Glutamatergic neuron (in vitro differentiated cells): Measurements from ENCODE around the gene RIMS3. TPM values are rescaled to one million over a fixed set of nuclear protein-coding genes. Genes with fewer than 3 reads are reported as not detected.

Source experiments
- DNase-seq: peaks from one replicate; pipeline ENCODE4 v3.0.0; 2022
- H3K27ac Mint-ChIP-seq: one replicate; pipeline ENCODE4 v1.8.0; 2020; ENCODE audit warnings: mild to moderate bottlenecking, mixed read lengths, inconsistent platforms; ENCODE audit not compliant: unreplicated experiment
- H3K27me3 Mint-ChIP-seq: one replicate; pipeline ENCODE4 v1.8.0; 2020; ENCODE audit warnings: mild to moderate bottlenecking, moderate library complexity, mixed read lengths, inconsistent platforms; ENCODE audit not compliant: unreplicated experiment
- H3K36me3 Mint-ChIP-seq: one replicate; pipeline ENCODE4 v1.8.0; 2020; ENCODE audit warnings: mild to moderate bottlenecking, mixed read lengths, inconsistent platforms; ENCODE audit not compliant: unreplicated experiment
- H3K4me1 Mint-ChIP-seq: one replicate; pipeline ENCODE4 v1.8.0; 2020; ENCODE audit warnings: mild to moderate bottlenecking, low read depth, mixed read lengths, inconsistent platforms; ENCODE audit not compliant: unreplicated experiment
- H3K4me3 Mint-ChIP-seq: one replicate; pipeline ENCODE4 v1.8.0; 2020; ENCODE audit warnings: mild to moderate bottlenecking, mixed read lengths, inconsistent platforms; ENCODE audit not compliant: unreplicated experiment
- H3K9me3 Mint-ChIP-seq: one replicate; pipeline ENCODE4 v1.8.0; 2020; ENCODE audit warnings: mild to moderate bottlenecking, moderate library complexity, mixed read lengths, inconsistent platforms; ENCODE audit not compliant: unreplicated experiment
- total RNA-seq: library from RNA; stranded (reverse); fragmentation: NEBNext Ultra II Directional; extraction: Animal tissue kit (Norgen Biotek cat#: 25700); gene quantifications from one replicate; pipeline ENCODE4 v1.2.1, GENCODE V29; 2021; ENCODE audit not compliant: unreplicated experiment
- TF ChIP-seq, protein P1 (sequence below): fragments of 200-600 bp; sonication (generic); IDR thresholded peaks from one replicate; pipeline ENCODE4 v1.5.0; 2021; ENCODE audit not compliant: partially characterized antibody, unreplicated experiment

Gene RIMS3
- total RNA-seq, 1 donor from 2014 or later, result 126 TPM

DNA sequence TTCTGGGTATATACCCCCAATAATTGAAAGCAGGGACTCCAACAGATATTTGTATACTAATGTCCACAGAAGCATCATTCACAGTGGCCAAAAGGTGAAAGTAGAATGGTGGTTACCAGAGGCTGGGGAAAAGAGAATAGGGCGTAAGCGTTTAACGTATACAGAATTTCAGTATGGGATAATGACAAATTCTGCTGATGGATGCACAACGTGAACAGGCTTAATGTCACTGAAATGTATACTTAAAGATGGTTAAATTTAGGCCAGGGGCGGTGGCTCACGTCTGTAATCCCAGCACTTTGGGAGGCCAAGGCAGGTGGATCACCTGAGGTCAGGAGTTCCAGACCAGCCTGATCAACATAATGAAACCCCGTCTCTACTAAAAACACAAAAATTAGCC, 21.6 kb upstream of the RIMS3 start:
- no peak overlapping the region for H3K4me3 Mint-ChIP-seq
- H3K36me3 Mint-ChIP-seq, result peaks cover 9% of the 10 kb centered on the region
- TF ChIP-seq, protein P1, sequence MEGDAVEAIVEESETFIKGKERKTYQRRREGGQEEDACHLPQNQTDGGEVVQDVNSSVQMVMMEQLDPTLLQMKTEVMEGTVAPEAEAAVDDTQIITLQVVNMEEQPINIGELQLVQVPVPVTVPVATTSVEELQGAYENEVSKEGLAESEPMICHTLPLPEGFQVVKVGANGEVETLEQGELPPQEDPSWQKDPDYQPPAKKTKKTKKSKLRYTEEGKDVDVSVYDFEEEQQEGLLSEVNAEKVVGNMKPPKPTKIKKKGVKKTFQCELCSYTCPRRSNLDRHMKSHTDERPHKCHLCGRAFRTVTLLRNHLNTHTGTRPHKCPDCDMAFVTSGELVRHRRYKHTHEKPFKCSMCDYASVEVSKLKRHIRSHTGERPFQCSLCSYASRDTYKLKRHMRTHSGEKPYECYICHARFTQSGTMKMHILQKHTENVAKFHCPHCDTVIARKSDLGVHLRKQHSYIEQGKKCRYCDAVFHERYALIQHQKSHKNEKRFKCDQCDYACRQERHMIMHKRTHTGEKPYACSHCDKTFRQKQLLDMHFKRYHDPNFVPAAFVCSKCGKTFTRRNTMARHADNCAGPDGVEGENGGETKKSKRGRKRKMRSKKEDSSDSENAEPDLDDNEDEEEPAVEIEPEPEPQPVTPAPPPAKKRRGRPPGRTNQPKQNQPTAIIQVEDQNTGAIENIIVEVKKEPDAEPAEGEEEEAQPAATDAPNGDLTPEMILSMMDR, result no peak
- H3K9me3 Mint-ChIP-seq, result peaks cover 7% of the 10 kb centered on the region
- H3K27ac Mint-ChIP-seq, result no peak overlapping the region
- peaks cover 9% of the 10 kb centered on the region for H3K4me1 Mint-ChIP-seq
- no peak for DNase-seq
- peaks cover 7% of the 10 kb centered on the region for H3K27me3 Mint-ChIP-seq

GRCh38 chr1:40684669-40685068, 19.2 kb upstream of the RIMS3 start:
- Mint-ChIP-seq H3K4me3 (no peak overlapping the region), H3K9me3 (peaks cover 2% of the 10 kb centered on the region), H3K4me1 (no peaks in the 10 kb centered on the region), H3K27me3 (peaks cover 3% of the 10 kb centered on the region), H3K36me3 (peaks cover 9% of the 10 kb centered on the region), H3K27ac (no peak overlapping the region)
- TF ChIP-seq, protein P1, result no peak
- DNase-seq, result no peak

GRCh38 chr1:40679165-40679953, 13.9 kb upstream of the RIMS3 start:
- DNase-seq, result no peak
- TF ChIP-seq, protein P1, result no peak
- no peaks in the 10 kb centered on the region for H3K36me3 Mint-ChIP-seq
- H3K4me3 Mint-ChIP-seq, result no peak overlapping the region
- no peaks in the 10 kb centered on the region for H3K4me1 Mint-ChIP-seq
- no peaks in the 10 kb centered on the region for H3K9me3 Mint-ChIP-seq
- peaks cover 4% of the 10 kb centered on the region for H3K27me3 Mint-ChIP-seq
- H3K27ac Mint-ChIP-seq, result no peak overlapping the region

DNA sequence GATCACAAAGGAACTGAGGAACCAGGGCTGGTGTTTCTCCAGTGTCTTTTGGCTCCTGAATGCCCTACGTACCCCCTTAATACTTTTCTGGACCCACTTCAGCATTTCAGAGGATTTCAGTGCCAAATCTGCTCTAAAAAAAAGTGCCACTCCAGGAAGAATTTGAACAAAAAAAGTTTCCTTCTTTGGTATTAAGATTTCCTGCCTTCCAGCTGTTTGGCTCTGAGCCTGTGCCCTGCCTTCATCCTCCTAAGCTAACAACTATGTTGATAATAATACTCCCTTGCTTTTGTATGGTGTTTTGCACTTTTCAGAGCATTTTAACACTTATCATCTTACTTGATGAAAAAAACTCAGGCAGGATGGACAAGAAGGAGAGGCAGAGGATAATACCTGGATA, 11.0 kb upstream of the RIMS3 start:
- H3K4me3 Mint-ChIP-seq, result no peak overlapping the region
- DNase-seq, result no peak
- H3K27ac Mint-ChIP-seq, result no peak overlapping the region
- H3K9me3 Mint-ChIP-seq, result no peaks in the 10 kb centered on the region
- H3K36me3 Mint-ChIP-seq, result no peaks in the 10 kb centered on the region
- TF ChIP-seq, protein P1, result no peak
- no peaks in the 10 kb centered on the region for H3K4me1 Mint-ChIP-seq
- peaks cover 4% of the 10 kb centered on the region for H3K27me3 Mint-ChIP-seq

DNA sequence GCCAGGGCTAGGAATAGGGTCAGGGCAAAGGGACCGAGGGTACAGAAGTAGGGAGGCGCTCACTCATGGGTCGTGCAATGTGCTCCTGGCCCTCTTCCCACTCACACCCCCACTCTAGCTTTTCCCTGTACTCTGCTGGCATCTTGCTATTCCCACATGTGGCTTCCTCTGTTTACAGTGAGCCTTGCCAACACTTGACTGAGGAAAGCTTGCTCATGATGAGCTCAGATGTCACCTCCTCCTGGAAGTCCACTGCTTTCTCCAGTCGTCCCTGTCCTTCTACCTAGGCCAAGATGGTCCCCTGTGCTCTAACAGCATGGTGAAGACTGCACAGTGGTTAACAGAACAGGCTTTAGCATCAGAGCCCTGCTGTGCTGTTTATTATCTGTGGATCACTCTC, 8.0 kb upstream of the RIMS3 start:
- no peaks in the 10 kb centered on the region for H3K36me3 Mint-ChIP-seq
- H3K4me1 Mint-ChIP-seq, result no peaks in the 10 kb centered on the region
- peaks cover 2% of the 10 kb centered on the region for H3K9me3 Mint-ChIP-seq
- H3K27ac Mint-ChIP-seq, result no peak overlapping the region
- H3K4me3 Mint-ChIP-seq, result no peak overlapping the region
- TF ChIP-seq, protein P1, result no peak
- H3K27me3 Mint-ChIP-seq, result peaks cover 4% of the 10 kb centered on the region
- no peak for DNase-seq
